Measurements from ENCODE around the gene RAB32.

DNA sequence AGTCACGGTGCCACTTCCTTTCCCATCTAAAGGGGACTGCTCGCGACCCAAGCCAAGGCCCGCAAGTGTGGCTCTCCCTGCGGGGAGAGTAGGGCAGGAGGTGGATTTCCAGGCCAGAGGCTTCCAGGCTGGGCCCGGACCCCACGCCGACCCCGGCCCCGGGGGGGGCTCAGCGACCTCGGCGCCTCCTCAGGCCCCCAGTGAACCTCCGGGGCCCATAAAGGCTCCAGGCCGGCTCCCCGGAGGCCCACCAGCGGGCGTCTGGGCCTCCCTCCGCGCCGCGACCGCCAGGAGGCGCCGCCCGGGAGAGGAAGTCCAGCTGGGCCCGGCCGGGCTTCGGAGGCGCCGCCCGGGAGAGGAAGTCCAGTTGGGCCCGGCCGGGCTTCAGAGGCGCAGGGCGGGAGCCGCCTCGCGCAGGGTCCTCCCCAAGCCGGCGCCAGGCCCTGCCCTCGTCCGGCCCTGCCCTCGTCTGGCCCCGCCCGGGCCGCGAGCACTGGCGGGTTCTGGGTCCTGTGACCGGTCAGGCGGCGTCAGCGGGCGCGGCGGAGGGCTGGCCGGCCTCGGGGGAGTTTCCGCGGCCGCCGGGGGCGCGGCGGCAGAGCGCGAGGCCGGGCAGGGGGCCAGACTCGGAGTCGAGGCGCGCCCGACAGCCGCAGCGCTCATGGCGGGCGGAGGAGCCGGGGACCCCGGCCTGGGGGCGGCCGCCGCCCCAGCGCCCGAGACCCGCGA is at the start of gene RAB32:
- TF ChIP-seq, protein P1, sequence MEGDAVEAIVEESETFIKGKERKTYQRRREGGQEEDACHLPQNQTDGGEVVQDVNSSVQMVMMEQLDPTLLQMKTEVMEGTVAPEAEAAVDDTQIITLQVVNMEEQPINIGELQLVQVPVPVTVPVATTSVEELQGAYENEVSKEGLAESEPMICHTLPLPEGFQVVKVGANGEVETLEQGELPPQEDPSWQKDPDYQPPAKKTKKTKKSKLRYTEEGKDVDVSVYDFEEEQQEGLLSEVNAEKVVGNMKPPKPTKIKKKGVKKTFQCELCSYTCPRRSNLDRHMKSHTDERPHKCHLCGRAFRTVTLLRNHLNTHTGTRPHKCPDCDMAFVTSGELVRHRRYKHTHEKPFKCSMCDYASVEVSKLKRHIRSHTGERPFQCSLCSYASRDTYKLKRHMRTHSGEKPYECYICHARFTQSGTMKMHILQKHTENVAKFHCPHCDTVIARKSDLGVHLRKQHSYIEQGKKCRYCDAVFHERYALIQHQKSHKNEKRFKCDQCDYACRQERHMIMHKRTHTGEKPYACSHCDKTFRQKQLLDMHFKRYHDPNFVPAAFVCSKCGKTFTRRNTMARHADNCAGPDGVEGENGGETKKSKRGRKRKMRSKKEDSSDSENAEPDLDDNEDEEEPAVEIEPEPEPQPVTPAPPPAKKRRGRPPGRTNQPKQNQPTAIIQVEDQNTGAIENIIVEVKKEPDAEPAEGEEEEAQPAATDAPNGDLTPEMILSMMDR (IDR thresholded peaks at IDR 0.05 in 4 of 5, conservative IDR thresholded peaks at IDR 0.05 in 1 of 5), result peak; percentile 30 to 70 (median 53)
- peak; percentile 67 to 85 for TF ChIP-seq POLR2A (IDR thresholded peaks at IDR 0.05)
